Measurements from ENCODE around the gene PDAP1.
"Not testable (repeated sequence)": the region's sequence is repeated elsewhere in the genome, so short reads cannot be mapped to it uniquely, and the experiment has no call there.

PDAP1 gene

GRCh38 chr7:99355098-99355497 lies 53.3 kb downstream of the PDAP1 start:
- no peaks in the 10 kb centered on the region for H3K9me3 ChIP-seq (ENCODE audit: control insufficient read depth in 2 of 2, low read length in 2 of 2)
- H3K9ac ChIP-seq (ENCODE audit: low read depth in 1 of 2, low read length in 2 of 2), result no peak overlapping the region
- H3K4me3 ChIP-seq (ENCODE audit: low read length in 2 of 2), result no peak overlapping the region
- no peak overlapping the region for H3K27ac ChIP-seq (ENCODE audit: low read depth in 2 of 2, low read length in 2 of 2)
- H3K4me1 ChIP-seq (ENCODE audit: control insufficient read depth in 2 of 2, insufficient read depth in 2 of 2, low read length in 2 of 2), result no peaks in the 10 kb centered on the region
- H3K27me3 ChIP-seq (ENCODE audit: control insufficient read depth in 2 of 2, insufficient read depth in 2 of 2, low read length in 2 of 2), result no peaks in the 10 kb centered on the region
- H3K36me3 ChIP-seq (ENCODE audit: control insufficient read depth in 2 of 2, insufficient read depth in 2 of 2, low read length in 2 of 2), result peaks cover 48 to 56% of the 10 kb centered on the region in 2 donors

GRCh38 chr7:99352247-99352646 lies 56.1 kb downstream of the PDAP1 start:
- no peak overlapping the region for H3K27ac ChIP-seq (ENCODE audit: low read depth in 2 of 2, low read length in 2 of 2)
- H3K4me3 ChIP-seq (ENCODE audit: low read length in 2 of 2), result no peak overlapping the region
- H3K9me3 ChIP-seq (ENCODE audit: control insufficient read depth in 2 of 2, low read length in 2 of 2), result no peaks in the 10 kb centered on the region
- no peaks in the 10 kb centered on the region for H3K27me3 ChIP-seq (ENCODE audit: control insufficient read depth in 2 of 2, insufficient read depth in 2 of 2, low read length in 2 of 2)
- H3K9ac ChIP-seq (ENCODE audit: low read depth in 1 of 2, low read length in 2 of 2), result no peak overlapping the region
- peaks cover 37 to 51% of the 10 kb centered on the region in 2 donors for H3K36me3 ChIP-seq (ENCODE audit: control insufficient read depth in 2 of 2, insufficient read depth in 2 of 2, low read length in 2 of 2)
- no peaks in the 10 kb centered on the region for H3K4me1 ChIP-seq (ENCODE audit: control insufficient read depth in 2 of 2, insufficient read depth in 2 of 2, low read length in 2 of 2)

- H3K9me3 ChIP-seq (ENCODE audit: control insufficient read depth in 2 of 2, low read length in 2 of 2); H3K4me1 ChIP-seq (ENCODE audit: control insufficient read depth in 2 of 2, insufficient read depth in 2 of 2, low read length in 2 of 2): not testable (repeated sequence)
- peaks cover 29 to 52% of the 10 kb centered on the region in 2 donors for H3K36me3 ChIP-seq (ENCODE audit: control insufficient read depth in 2 of 2, insufficient read depth in 2 of 2, low read length in 2 of 2)
Observed at GRCh38 chr7:99350641-99351040, 57.8 kb downstream of the PDAP1 start.

More at GRCh38 chr7:99350641-99351040, 57.8 kb downstream of the PDAP1 start:
- H3K27me3 ChIP-seq (ENCODE audit: control insufficient read depth in 2 of 2, insufficient read depth in 2 of 2, low read length in 2 of 2); H3K27ac ChIP-seq (ENCODE audit: low read depth in 2 of 2, low read length in 2 of 2); H3K4me3 ChIP-seq (ENCODE audit: low read length in 2 of 2); H3K9ac ChIP-seq (ENCODE audit: low read depth in 1 of 2, low read length in 2 of 2): not testable (repeated sequence)
